Body of pancreas (tissue), 4 donors: ENCODE measurements around the gene SPC24.

Source experiments
- POLR2A ChIP-seq, 3 donors: fragments of 450-650 bp; IDR thresholded peaks; one replicate each; pipeline ENCODE4 v1.6.1; 2016; ENCODE audit warnings: antibody characterized with exemption in 3 of 3, mild to moderate bottlenecking in 2 of 3
- TF ChIP-seq, protein P1 (sequence below), 7 experiments: fragments of 450-650 bp in 4 of 7; fragments of 200-600 bp in 3 of 7; sonication (generic) in 3 of 7; IDR thresholded peaks; one replicate each; pipeline ENCODE4 v1.5.1; 2016 to 2019; ENCODE audit warnings: antibody characterized with exemption in 7 of 7

DNA sequence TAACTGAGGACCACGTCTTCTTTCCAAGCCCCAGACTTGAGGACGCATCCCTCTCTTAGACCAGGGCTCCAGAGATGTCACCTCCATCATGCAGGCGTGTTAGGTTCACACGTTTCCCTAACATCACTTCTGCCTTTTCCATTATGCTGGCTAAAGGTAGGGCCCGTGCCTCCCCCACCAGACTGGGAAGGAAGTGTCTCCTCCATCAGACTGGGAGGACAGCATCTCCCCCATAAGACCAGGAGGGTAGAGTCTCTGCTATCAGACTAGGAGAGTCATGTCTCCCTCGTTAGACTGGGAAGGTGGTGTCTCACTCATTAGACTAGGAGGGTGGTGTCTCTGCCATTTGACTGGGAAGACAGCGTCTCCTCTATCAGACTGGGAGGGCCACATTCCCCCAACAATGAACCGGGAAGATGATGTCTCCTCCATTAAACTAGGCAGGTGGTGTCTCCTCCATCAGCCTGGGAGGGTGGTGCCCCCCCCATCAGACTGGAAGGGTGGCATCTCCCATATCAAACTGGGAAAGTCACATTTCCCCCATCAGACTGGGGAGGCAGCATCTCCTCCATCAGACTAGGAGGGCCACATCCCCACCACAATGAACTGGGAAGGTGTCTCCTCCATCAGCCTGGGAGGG lies 18.1 kb upstream of the SPC24 start:
- TF ChIP-seq, protein P1, sequence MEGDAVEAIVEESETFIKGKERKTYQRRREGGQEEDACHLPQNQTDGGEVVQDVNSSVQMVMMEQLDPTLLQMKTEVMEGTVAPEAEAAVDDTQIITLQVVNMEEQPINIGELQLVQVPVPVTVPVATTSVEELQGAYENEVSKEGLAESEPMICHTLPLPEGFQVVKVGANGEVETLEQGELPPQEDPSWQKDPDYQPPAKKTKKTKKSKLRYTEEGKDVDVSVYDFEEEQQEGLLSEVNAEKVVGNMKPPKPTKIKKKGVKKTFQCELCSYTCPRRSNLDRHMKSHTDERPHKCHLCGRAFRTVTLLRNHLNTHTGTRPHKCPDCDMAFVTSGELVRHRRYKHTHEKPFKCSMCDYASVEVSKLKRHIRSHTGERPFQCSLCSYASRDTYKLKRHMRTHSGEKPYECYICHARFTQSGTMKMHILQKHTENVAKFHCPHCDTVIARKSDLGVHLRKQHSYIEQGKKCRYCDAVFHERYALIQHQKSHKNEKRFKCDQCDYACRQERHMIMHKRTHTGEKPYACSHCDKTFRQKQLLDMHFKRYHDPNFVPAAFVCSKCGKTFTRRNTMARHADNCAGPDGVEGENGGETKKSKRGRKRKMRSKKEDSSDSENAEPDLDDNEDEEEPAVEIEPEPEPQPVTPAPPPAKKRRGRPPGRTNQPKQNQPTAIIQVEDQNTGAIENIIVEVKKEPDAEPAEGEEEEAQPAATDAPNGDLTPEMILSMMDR (IDR thresholded peaks at IDR 0.05) = no peak
- no peak for TF ChIP-seq POLR2A (IDR thresholded peaks at IDR 0.05)
